Amniotic epithelial cell (primary cell): Measurements from ENCODE around the gene UBE2J2.

Experiments
- DNase-seq: peaks from one replicate; pipeline ENCODE4 v3.0.0-alpha.2; 2010; ENCODE audit warnings: low read depth

Gene UBE2J2

GRCh38 chr1:1226566-1227362 is 46.9 kb downstream of the UBE2J2 start:
- no peak for DNase-seq

- no peak for DNase-seq
Measured at GRCh38 chr1:1225913-1226312, 47.7 kb downstream of the UBE2J2 start.

GRCh38 chr1:1225238-1225845 is 48.3 kb downstream of the UBE2J2 start:
- no peak for DNase-seq

DNA sequence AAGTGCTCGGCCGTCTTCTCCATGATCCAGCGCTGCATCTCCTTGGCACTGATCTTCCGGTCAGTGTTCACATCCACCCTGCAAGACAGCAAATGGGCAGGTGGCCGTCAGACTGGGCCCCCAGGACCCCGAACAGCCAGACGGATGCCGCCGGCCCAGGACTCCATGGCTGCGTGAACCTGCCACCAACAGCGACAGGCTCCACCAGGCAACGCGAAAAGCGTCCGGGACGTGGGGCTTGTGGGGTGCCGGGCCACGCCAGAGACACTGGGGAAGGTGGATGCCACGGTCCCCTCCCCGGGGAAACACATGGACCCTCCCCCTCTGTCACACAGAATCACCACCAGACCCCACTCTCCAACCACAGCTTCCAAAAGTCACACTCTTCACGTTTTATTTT is 49.8 kb downstream of the UBE2J2 start:
- DNase-seq: no peak

DNA sequence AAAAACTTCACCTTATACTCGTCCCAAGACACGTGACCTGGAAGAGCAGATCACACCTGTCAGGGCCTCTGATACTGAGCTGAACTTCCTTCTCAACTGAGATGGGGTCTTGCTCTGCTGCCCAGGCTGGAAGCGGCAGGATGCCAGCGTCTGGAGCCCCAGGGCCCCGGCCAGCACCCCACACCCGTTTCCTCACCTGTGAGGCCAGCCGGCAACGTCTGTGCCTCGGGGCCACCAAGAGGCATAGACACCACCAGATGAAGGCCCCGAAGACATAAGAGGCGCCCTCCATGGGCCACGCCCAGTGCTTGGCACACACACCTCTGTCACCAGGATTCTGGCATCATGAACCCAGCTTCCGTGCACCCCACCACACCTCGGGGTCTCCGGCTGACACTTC is 50.3 kb downstream of the UBE2J2 start:
- DNase-seq: no peak

- no peak for DNase-seq
Measured at GRCh38 chr1:1222575-1223225, 51.0 kb downstream of the UBE2J2 start.

- no peak for DNase-seq
Measured at GRCh38 chr1:1221887-1222574, 51.6 kb downstream of the UBE2J2 start.

DNA sequence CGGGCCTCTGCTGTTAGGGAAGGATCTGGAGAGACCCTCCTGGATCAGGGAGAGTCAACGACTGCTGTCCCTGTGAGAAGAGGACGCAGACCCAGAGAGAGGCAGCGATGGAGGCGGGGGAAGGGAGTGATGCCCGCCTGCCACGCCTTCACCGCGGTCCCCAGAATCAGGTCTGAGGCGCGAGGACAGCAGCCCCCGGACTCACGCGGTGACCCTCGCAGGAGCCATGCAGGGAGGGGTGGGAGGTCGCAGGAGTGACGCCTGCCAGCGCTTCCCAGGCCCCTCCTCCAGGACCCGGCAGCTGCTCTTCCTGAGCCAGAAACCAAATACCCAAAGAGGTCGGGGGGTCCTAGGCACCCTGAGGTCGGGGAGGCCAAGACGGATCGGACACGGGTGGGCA is 53.5 kb downstream of the UBE2J2 start:
- no peak for DNase-seq

DNA sequence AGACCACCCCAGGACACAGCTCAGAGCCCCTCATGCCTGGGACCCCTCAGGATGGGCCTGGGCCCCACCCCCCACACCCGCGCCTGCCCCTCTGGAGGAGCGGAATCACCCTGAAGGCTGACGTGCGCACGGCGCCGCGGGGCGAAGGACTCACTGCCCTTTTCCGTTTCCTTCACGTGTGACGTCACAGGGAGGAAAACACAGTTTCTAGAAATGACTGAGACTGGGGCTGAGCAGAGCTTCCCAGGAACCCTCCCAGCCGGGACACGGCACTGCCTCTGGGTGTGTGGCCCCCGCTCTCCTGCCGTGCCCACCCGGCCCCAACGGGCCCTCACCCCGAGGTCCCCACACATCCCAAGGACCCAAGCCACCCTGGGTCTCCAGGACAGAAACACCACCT is 54.3 kb downstream of the UBE2J2 start:
- DNase-seq: no peak

DNA sequence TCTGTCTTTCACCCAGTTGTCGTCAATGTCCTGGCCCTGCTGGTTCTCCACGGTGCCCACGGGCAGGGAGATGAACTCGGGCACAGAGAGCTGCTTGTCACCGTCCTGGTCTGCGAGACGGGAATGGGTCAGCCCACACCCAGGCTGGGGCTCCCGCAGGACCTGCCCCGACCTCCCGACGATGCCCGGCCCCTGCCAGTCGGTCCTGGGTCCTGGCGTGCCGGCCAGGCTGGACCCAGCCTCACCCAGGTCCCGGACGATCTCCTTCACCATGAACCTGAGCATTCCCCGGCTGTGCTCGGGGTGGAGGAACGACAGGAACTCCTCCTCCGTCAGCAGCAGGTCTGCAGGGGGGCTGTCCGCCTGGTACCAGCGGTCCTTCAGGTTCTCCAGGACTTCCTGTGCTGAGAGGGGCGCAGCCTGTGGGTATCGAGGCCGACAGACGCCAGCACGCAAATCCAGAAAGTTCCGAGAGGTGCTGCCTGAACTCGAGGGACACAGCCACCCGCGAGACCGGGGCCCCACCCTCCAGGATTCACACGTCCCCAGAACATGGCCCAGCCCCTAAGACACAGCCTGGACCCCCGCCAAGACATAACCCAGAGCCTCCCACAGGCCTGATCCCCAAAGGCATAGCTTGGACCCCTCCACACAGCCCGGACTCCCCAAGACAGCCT is 55.0 kb downstream of the UBE2J2 start:
- no peak for DNase-seq

- DNase-seq: peak; percentile 49
Measured at GRCh38 chr1:1217621-1218523, 55.8 kb downstream of the UBE2J2 start.

DNA sequence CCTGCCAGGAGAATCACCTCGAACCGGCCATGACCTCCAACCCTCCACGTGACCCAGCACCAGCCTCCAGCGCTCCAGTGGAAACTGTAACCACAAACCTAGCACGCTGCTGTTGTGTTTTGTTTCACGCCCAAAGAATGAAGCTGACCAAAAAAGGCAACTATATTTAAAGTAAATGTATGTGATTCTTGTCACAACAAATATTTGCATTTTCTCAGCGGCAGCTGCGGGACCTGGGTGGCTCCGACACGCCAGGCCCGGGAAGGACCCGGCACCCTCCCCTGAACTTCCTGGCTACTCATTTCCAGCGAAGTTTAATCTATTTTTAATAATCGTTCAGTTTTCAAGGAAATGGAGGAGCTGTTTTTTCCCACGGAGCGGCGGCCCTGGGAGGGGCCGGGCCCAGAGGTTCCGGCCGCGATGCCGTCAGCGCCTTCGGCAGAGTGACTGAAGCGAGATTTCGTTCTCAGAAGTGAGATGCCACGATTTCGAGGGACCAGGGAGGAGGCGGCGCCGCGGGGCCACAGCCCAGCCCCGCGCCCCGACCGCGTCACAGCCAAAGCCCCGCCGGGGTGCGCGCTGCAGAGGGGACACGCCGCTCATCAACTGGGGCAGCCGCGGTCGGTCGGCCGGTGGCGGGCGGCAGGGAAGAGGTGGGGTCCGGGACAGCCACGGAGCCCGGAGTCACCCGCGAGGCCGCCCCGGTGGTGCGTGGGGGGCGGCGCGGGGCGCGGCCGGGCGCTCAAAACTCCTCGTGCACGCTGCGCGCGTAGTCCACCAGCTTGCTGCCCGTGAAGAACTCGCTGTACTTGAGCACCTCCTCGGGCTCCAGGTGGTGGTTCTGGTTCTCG is 56.7 kb downstream of the UBE2J2 start:
- no peak for DNase-seq

DNA sequence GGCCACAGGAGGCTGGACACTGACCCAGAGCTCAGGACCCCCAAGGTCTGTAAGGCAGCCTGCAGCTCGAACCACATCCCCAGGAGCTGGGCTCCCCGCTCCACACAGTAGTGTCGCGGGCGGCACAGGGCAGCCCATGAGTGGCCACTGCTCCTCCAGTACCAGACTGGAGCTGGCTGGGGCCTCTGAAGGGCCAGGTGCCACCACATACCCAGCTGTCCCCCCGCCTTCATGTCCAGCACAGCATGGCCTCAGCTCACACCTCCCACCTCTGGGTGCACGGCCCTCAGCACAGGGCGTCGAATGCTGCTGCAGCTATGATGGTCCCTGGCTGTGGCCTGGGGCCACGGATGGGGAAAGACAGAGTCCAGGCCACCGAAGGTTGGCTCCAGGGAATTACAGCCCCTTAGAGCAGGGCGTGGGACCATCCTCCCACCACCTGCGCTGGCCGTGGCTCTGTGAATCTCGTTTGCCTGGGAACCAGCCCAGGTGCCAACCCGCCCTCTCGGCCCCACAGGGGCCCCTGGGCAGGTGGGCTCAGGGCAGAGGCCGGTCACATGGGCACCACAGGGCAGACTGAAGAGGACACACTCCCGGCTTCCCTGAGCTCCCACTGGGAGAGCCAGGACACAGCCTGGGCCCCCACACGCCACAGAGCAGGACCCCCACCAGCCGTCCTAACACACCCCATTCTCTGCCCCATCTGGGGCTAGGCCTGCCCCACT is 57.6 kb downstream of the UBE2J2 start:
- DNase-seq: no peak

GRCh38 chr1:1215080-1215676 is 58.5 kb downstream of the UBE2J2 start:
- no peak for DNase-seq

- no peak for DNase-seq
Measured at GRCh38 chr1:1213345-1214265, 60.0 kb downstream of the UBE2J2 start, which contains the start of gene TNFRSF4. Gene TNFRSF4, minus strand, starts transcription at chr1:1214153. Its CDS starts 26 bp downstream, at chr1:1214127.

GRCh38 chr1:1212780-1213344 is 60.8 kb downstream of the UBE2J2 start:
- DNase-seq: no peak
